Chondrocyte (in vitro differentiated cells): ENCODE data around the gene SLBP. TPM values are rescaled to one million over a fixed set of nuclear protein-coding genes. Genes with fewer than 3 reads are reported as not detected.

Source experiments
- DNase-seq: peaks from one replicate; pipeline ENCODE4 v3.0.0; 2021; ENCODE audit warnings: mixed read lengths, low spot score
- H3K27ac Mint-ChIP-seq: one replicate; pipeline ENCODE4 v1.8.0; 2021; ENCODE audit warnings: mild to moderate bottlenecking, moderate library complexity, mixed read lengths; ENCODE audit not compliant: unreplicated experiment
- H3K27me3 Mint-ChIP-seq: 2 replicates; pipeline ENCODE4 v1.8.0; 2021; ENCODE audit warnings: low read depth, mixed read lengths
- H3K36me3 Mint-ChIP-seq: 2 replicates; pipeline ENCODE4 v1.8.0; 2021; ENCODE audit warnings: low read depth, mixed read lengths
- H3K4me1 Mint-ChIP-seq: 2 replicates; pipeline ENCODE4 v1.8.0; 2021; ENCODE audit warnings: low read depth, mild to moderate bottlenecking, mixed read lengths
- H3K4me3 Mint-ChIP-seq: one replicate; pipeline ENCODE4 v1.8.0; 2021; ENCODE audit warnings: mild to moderate bottlenecking, moderate library complexity, mixed read lengths; ENCODE audit not compliant: unreplicated experiment
- H3K9me3 Mint-ChIP-seq: 2 replicates; pipeline ENCODE4 v1.8.0; 2021; ENCODE audit warnings: low read depth, mixed read lengths
- total RNA-seq: library from RNA; stranded (reverse); gene quantifications from 3 replicates; pipeline ENCODE4 v1.2.1, GENCODE V29; 2021
- TF ChIP-seq, protein P1 (sequence below): fragments of 200-600 bp; sonication (generic); IDR thresholded peaks from 2 replicates; pipeline ENCODE4 v1.5.0; 2021; ENCODE audit warnings: antibody characterized with exemption, mild to moderate bottlenecking, moderate library complexity

Gene SLBP
- total RNA-seq, 1 donor from 2014 or later: 48.7 TPM

DNA sequence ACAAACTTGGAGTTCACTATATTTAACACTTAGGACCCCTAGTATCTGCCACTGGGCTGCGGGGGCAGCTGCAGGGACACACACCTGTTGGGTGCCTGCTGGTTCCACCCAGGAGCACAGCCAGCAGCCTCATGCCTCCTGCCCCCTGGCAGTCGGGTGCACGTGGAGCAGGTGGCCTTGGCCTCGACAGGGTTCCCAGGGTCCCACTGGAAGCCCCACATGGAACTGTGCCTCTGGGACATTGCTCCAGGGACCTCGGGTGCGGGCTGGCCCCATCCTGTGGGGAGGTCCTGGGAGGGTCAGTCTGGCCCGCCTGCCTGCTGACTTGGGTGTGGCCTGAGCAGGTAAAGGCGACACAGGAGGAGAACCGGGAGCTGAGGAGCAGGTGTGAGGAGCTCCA lies 27.2 kb upstream of the SLBP start:
- no peaks in the 10 kb centered on the region for H3K27me3 Mint-ChIP-seq

DNA sequence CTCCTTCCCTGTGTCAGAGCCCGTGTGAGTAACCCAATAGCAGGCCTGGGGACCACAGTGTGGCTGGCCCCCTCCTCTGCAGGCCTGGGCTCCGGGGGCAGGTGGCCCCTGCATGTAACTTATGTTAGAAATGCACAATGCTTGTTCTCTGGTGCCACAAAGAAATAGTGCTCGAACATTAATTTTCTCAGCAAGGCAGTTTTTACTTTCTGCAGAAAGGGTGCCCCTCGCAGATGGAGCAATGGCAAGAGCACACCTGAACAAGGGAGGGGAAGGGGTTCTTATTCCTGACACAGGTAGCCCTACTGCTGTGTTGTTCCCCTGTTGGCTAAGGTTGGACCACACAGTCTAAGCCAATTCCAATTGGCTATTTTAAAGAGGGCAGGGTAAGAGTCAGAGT lies 26.3 kb upstream of the SLBP start:
- no peak overlapping the region for H3K4me3 Mint-ChIP-seq
- H3K9me3 Mint-ChIP-seq: no peaks in the 10 kb centered on the region
- no peaks in the 10 kb centered on the region for H3K4me1 Mint-ChIP-seq
- no peaks in the 10 kb centered on the region for H3K27me3 Mint-ChIP-seq
- no peak for DNase-seq
- TF ChIP-seq, protein P1, sequence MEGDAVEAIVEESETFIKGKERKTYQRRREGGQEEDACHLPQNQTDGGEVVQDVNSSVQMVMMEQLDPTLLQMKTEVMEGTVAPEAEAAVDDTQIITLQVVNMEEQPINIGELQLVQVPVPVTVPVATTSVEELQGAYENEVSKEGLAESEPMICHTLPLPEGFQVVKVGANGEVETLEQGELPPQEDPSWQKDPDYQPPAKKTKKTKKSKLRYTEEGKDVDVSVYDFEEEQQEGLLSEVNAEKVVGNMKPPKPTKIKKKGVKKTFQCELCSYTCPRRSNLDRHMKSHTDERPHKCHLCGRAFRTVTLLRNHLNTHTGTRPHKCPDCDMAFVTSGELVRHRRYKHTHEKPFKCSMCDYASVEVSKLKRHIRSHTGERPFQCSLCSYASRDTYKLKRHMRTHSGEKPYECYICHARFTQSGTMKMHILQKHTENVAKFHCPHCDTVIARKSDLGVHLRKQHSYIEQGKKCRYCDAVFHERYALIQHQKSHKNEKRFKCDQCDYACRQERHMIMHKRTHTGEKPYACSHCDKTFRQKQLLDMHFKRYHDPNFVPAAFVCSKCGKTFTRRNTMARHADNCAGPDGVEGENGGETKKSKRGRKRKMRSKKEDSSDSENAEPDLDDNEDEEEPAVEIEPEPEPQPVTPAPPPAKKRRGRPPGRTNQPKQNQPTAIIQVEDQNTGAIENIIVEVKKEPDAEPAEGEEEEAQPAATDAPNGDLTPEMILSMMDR: no peak
- no peak overlapping the region for H3K27ac Mint-ChIP-seq
- peaks cover 19% of the 10 kb centered on the region for H3K36me3 Mint-ChIP-seq

More for the DNA sequence above, 27.2 kb upstream of the SLBP start:
- no peak for DNase-seq
- Mint-ChIP-seq H3K4me3 (no peak overlapping the region), H3K36me3 (peaks cover 19% of the 10 kb centered on the region), H3K9me3 (no peaks in the 10 kb centered on the region), H3K4me1 (no peaks in the 10 kb centered on the region), H3K27ac (no peak overlapping the region)
- TF ChIP-seq, protein P1: no peak

DNA sequence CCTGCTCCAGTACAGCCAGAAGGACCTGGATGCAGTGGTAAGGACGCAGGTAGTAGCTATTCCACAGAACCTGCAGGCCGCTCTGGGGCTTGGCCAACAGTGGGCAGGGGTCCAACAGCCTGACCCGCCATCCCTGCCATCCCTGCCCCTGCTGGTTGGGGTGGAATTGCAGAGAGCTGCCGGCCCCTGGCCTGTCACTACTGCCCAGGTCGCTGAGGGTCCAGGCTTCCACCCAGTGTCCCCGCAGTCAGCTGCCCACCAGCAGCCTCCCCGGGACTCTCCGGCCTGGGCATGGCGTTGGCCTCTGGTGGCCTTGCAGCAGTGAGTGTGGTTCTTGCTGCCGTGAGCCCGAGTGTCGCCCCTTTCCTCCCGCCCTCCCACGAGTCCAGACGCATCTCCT lies 25.5 kb upstream of the SLBP start:
- TF ChIP-seq, protein P1: no peak
- Mint-ChIP-seq H3K27ac (no peak overlapping the region), H3K9me3 (no peaks in the 10 kb centered on the region), H3K4me3 (no peak overlapping the region), H3K36me3 (peaks cover 18% of the 10 kb centered on the region), H3K4me1 (no peaks in the 10 kb centered on the region), H3K27me3 (no peaks in the 10 kb centered on the region)
- DNase-seq: no peak

DNA sequence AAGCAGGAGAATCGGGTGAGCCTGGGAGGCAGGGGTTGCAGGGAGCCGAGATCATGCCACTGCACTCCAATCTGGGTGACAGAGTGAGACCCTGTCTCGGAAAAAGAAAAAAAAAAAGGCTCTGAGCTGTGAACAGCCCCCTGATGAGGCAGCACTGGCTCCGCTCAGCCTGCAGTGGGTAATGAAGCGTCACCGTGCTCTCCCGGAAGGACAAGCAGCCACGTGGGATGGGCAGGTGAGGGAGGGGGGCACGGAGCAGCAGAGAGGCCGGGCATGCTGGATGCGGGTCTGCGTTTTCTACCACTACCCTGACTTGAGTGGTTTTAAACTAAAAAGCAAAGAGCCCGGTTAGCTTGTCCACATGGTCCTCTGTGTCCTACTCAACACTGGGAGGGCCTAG lies 24.7 kb upstream of the SLBP start:
- DNase-seq: no peak
- Mint-ChIP-seq H3K36me3 (peaks cover 18% of the 10 kb centered on the region), H3K4me1 (no peaks in the 10 kb centered on the region), H3K4me3 (no peak overlapping the region), H3K9me3 (no peaks in the 10 kb centered on the region), H3K27ac (no peak overlapping the region), H3K27me3 (no peaks in the 10 kb centered on the region)
- TF ChIP-seq, protein P1: no peak

DNA sequence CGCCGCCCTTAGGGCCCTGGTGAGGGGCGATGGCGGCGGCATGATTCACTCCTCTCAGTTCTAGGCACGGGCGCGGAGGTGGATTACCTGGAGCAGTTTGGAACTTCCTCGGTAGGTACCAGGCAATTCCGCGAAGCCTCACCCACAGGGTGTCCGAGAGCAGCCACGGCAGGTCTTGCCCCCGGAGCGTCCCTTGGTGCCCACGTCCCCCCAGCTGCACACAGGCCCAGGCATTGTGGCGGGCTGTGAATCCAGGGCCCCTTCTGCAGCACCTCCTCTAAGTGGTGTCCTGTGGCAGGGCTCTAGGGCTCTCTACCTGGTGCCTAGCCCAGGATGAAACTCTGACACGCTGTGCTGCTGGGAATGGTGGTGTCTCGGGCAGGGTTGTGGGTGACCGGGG lies 23.1 kb upstream of the SLBP start:
- TF ChIP-seq, protein P1: no peak
- Mint-ChIP-seq H3K9me3 (no peaks in the 10 kb centered on the region), H3K4me1 (no peaks in the 10 kb centered on the region), H3K36me3 (peaks cover 14% of the 10 kb centered on the region), H3K27ac (no peak overlapping the region), H3K4me3 (no peak overlapping the region), H3K27me3 (no peaks in the 10 kb centered on the region)
- DNase-seq: no peak
